Glutamatergic neuron (in vitro differentiated cells): ENCODE results near the gene ZNF835. TPM values are rescaled to one million over a fixed set of nuclear protein-coding genes. Genes with fewer than 3 reads are reported as not detected.
A peak's percentile ranks its signal among the peaks of the same experiment; 100 is the strongest.
"Not testable (repeated sequence)": the region's sequence is repeated elsewhere in the genome, so short reads cannot be mapped to it uniquely, and the experiment has no call there.

ENCODE experiments used
- DNase-seq: peaks from one replicate; pipeline ENCODE4 v3.0.0; 2022
- H3K27ac Mint-ChIP-seq: one replicate; pipeline ENCODE4 v1.8.0; 2020; ENCODE audit warnings: mild to moderate bottlenecking, mixed read lengths, inconsistent platforms; ENCODE audit not compliant: unreplicated experiment
- H3K27me3 Mint-ChIP-seq: one replicate; pipeline ENCODE4 v1.8.0; 2020; ENCODE audit warnings: mild to moderate bottlenecking, moderate library complexity, mixed read lengths, inconsistent platforms; ENCODE audit not compliant: unreplicated experiment
- H3K36me3 Mint-ChIP-seq: one replicate; pipeline ENCODE4 v1.8.0; 2020; ENCODE audit warnings: mild to moderate bottlenecking, mixed read lengths, inconsistent platforms; ENCODE audit not compliant: unreplicated experiment
- H3K4me1 Mint-ChIP-seq: one replicate; pipeline ENCODE4 v1.8.0; 2020; ENCODE audit warnings: mild to moderate bottlenecking, low read depth, mixed read lengths, inconsistent platforms; ENCODE audit not compliant: unreplicated experiment
- H3K4me3 Mint-ChIP-seq: one replicate; pipeline ENCODE4 v1.8.0; 2020; ENCODE audit warnings: mild to moderate bottlenecking, mixed read lengths, inconsistent platforms; ENCODE audit not compliant: unreplicated experiment
- H3K9me3 Mint-ChIP-seq: one replicate; pipeline ENCODE4 v1.8.0; 2020; ENCODE audit warnings: mild to moderate bottlenecking, moderate library complexity, mixed read lengths, inconsistent platforms; ENCODE audit not compliant: unreplicated experiment
- total RNA-seq: library from RNA; stranded (reverse); fragmentation: NEBNext Ultra II Directional; extraction: Animal tissue kit (Norgen Biotek cat#: 25700); gene quantifications from one replicate; pipeline ENCODE4 v1.2.1, GENCODE V29; 2021; ENCODE audit not compliant: unreplicated experiment
- TF ChIP-seq, protein P1 (sequence below): fragments of 200-600 bp; sonication (generic); IDR thresholded peaks from one replicate; pipeline ENCODE4 v1.5.0; 2021; ENCODE audit not compliant: partially characterized antibody, unreplicated experiment

Gene ZNF835
- total RNA-seq, 1 donor from 2014 or later = 2.7 TPM

DNA sequence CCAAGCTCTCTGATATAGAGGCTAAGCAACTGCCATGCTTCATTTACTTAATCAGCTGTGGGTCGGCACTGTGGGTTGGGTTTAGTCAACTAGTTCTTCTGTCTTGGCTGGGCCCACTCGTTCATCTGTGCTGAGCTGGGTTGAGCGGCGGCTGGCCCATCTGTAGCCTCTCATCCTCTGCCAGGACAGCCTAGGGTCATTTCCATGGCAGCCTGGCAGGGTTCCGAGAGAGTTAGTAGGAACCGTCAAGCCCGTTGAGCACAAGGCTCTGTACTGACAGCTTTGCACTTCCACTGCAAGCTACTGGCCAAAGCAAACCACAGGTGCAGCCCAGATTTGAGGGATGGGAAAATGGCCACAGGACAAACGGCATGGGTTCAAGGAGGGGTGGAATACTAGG is 6.6 kb upstream of the ZNF835 start:
- H3K4me3 Mint-ChIP-seq = no peak overlapping the region
- peaks cover 4% of the 10 kb centered on the region for H3K4me1 Mint-ChIP-seq
- TF ChIP-seq, protein P1, sequence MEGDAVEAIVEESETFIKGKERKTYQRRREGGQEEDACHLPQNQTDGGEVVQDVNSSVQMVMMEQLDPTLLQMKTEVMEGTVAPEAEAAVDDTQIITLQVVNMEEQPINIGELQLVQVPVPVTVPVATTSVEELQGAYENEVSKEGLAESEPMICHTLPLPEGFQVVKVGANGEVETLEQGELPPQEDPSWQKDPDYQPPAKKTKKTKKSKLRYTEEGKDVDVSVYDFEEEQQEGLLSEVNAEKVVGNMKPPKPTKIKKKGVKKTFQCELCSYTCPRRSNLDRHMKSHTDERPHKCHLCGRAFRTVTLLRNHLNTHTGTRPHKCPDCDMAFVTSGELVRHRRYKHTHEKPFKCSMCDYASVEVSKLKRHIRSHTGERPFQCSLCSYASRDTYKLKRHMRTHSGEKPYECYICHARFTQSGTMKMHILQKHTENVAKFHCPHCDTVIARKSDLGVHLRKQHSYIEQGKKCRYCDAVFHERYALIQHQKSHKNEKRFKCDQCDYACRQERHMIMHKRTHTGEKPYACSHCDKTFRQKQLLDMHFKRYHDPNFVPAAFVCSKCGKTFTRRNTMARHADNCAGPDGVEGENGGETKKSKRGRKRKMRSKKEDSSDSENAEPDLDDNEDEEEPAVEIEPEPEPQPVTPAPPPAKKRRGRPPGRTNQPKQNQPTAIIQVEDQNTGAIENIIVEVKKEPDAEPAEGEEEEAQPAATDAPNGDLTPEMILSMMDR = no peak
- H3K36me3 Mint-ChIP-seq = no peaks in the 10 kb centered on the region
- DNase-seq = no peak
- H3K27me3 Mint-ChIP-seq = peaks cover 1% of the 10 kb centered on the region
- H3K9me3 Mint-ChIP-seq = no peaks in the 10 kb centered on the region
- H3K27ac Mint-ChIP-seq = no peak overlapping the region

DNA sequence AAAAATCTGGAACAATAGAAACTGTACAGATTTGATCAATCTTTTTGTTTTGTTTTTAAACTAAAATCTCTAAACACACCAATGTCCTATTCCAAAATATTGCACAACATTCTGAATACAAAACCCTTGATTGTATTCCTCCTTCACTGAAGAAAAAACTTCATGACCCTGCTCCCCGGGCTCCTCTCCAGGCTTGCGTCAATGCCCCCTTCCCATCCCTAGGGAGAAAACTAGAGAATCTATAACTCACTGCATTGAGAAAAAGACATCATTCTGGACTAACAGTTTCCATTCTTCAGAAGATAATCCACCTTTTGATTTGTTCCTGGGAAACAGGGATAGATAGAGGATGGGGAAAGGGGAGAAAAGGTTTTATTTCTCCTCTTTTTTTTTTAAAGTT is 1.1 kb upstream of the ZNF835 start:
- not testable (repeated sequence) for H3K36me3 Mint-ChIP-seq, H3K4me1 Mint-ChIP-seq, H3K9me3 Mint-ChIP-seq, H3K27ac Mint-ChIP-seq, DNase-seq, H3K4me3 Mint-ChIP-seq
- peaks cover 14% of the 10 kb centered on the region for H3K27me3 Mint-ChIP-seq

DNA sequence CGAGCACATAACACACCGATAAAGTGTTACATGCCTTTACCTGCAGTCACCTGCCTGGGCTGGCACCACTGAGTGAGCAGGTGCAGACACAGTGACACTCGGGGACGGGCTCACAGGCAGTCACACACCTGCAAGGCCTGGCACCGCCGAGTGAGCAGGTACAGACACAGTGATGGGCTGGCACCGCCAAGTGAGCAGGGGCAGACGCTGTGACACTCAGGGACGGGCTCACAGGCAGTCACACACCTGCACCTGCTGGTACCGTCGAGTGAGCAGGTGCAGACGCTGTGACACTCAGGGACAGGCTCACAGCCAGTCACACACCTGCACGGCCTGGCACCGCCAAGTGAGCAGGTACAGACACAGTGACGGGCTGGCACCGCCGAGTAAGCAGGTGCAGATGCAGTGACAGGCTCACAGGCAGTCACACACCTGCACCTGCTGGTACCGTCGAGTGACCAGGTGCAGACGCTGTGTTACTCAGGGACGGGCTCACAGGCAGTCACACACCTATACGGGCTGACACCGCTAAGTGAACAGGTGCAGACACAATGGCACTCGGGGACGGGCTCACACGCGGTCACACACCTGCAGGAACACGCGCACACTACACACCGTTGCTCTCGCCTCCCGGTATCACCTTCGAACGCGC is 470 bp downstream of the ZNF835 start:
- Mint-ChIP-seq H3K4me3 (peak overlapping the region; percentile 90), H3K27me3 (peaks cover 14% of the 10 kb centered on the region), H3K27ac (peak overlapping the region; percentile 59), H3K36me3 (peaks cover 3% of the 10 kb centered on the region), H3K4me1 (peaks cover 2% of the 10 kb centered on the region), H3K9me3 (peaks cover 7% of the 10 kb centered on the region)
- TF ChIP-seq, protein P1 = no peak
- no peak for DNase-seq

DNA sequence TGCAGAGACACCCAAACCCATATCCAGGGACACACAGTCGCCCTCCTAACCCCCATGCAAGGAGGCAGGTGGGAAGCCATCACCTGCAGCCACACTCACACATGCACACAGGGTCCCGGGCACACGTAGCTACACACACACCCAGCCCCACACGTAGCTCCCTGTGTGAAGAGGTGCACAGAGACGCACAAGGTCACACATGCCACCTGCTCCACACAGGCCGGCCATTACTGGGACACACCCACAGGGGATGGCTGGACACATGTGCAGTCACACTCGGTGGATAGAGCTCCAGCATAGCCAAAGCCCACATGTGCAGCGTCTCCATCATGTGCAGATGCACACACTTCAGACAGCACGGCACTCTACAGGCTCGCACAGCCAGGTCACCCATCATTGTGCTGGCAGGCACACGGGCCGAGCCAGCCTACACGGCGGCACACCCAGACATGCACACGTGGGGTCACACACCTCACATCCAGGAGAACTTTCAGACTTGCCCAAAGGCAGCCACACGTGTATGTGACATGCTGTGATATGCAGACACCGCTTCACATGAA is 1.1 kb downstream of the ZNF835 start:
- Mint-ChIP-seq H3K36me3 (peaks cover 3% of the 10 kb centered on the region), H3K4me3 (peak overlapping the region; percentile 90), H3K27ac (peak overlapping the region; percentile 43), H3K27me3 (peaks cover 14% of the 10 kb centered on the region), H3K9me3 (peaks cover 7% of the 10 kb centered on the region), H3K4me1 (peaks cover 2% of the 10 kb centered on the region)
- TF ChIP-seq, protein P1 = no peak
- DNase-seq = no peak

DNA sequence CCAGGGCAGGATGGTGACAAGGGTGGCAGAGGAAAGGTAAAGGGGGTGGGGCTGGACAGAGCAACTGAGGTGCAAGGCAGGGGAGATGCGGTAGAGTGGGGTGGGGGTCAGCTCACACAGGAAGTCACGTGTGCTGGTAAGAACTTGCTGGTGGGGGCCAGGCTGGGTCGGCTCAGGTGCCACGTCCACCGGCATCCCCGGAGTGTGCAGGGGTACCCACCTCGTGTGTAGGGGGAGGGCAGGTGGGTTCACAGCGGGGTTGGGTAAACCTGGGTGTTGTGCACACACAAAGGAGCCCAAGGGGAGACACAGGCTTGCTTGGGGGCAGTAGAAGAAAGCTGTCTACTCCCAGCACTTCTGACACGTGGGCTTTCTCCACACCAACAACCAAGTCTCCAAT is 2.9 kb downstream of the ZNF835 start:
- Mint-ChIP-seq H3K9me3 (peaks cover 9% of the 10 kb centered on the region), H3K27ac (no peak overlapping the region), H3K4me1 (peaks cover 2% of the 10 kb centered on the region), H3K27me3 (peaks cover 14% of the 10 kb centered on the region), H3K4me3 (no peak overlapping the region), H3K36me3 (peaks cover 3% of the 10 kb centered on the region)
- no peak for DNase-seq
- TF ChIP-seq, protein P1 = no peak
